Measurements from ENCODE around the gene AKR1E2.

Gene AKR1E2

GRCh38 chr10:4847561-4848355 is 21.8 kb downstream of the AKR1E2 start:
- peak; percentile 81 for DNase-seq

- DNase-seq = no peak
These were observed 22.5 kb downstream of the AKR1E2 start for GRCh38 chr10:4848356-4849041.

DNA sequence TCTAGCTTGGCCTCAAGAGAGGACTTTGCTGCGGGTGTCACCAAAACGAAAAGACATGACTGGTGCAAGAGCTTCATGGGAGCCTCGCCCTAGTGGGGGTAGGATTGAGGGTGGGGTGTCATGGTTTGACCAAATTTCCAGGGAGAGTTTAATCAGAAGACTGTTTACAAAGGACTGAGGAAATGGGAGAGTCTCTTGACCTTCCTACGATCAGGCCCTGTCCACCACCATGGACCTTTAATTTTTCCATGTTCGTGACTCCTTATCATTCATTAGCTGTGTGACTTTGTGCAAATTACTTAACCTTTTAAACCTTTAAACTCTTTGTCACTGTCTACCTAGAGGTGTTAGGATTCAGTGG is 23.0 kb downstream of the AKR1E2 start:
- no peak for DNase-seq

DNA sequence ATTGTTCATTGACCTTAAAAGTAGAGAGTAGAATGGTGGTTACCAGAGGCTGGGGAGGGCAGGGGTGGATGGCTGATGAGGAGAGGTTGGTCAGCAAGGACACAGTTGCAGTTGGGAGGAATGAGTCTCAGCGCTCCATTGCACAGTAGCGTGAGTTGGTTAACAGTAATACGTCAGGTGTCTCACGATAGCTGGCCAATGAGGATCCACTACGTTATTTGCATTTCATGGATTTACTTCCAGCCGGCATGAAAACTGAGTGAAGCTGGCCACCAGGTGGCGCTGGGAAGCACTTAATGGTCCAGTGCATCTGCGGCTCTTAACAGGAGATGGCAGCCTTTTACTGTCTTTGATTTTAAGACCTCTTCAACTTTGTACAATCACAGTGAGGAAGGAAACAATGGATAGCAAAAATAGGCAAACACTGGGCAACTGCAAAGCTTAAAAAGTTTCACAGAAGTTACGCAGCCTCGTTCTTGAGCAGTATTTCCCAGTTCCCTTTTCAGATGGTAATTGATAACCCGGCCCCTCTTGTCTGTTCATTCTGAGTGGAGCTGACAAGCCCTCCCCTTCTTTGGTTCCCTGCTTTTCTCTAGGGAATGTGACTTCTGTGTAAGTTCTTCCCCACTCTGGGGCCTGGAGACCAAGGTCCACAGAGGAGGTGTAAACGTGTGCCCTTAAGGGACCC is 23.7 kb downstream of the AKR1E2 start:
- DNase-seq = peak; percentile 90

- no peak for DNase-seq
These were observed 24.4 kb downstream of the AKR1E2 start for GRCh38 chr10:4850397-4850796.

DNA sequence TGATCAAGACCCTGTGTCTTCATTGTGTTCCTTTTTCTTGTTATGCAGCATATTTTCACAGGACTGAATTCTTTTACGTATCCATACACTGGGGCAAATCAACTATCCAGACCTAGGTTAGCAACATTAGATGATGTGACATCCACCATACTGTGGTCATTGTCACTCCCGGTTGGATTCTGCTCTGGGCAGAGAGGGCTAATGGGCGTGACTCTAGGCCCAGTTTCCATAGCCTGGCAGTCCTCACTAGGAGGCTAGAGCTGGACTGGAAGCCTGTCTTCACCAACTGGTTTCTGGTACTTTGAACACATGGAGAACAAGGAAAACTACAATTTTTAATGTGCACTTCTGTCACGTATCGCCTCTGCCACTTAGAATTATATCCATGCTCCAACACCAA is 25.2 kb downstream of the AKR1E2 start:
- no peak for DNase-seq

GRCh38 chr10:4851846-4852245 is 25.8 kb downstream of the AKR1E2 start:
- no peak for DNase-seq

DNA sequence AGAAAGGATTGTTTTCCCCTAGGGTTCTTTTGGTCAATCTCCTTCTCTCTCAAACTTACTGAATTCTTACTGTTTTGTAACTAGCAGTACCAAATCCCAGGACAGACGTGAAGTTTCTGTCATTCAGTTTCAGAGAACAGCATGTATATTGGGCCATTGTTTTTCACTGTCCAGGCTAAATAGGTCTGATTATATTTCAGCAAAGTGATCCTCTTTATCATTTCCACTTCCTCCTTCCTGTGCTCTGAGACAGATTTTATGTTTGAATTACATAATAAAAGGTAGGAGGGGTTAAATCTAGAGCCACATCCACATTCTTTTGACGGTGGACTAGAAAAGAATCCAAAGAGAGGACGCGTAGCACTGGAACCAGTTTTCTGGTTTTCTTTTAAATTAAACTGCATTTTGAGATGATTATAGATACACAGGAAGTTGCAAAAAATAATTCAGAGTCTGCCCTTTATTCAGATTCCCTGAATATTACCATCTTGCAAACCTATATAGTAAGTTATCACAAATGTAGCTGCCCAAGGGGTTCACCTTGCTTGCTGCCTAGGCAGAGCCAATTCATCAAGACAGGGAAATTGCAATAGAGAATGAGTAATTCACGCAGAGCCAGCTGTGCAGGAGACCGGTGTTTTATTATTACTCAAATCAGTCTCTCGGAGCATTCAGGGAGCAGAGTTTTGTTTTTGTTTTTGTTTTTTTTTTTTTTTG is 40.1 kb downstream of the AKR1E2 start:
- no peak for DNase-seq

DNA sequence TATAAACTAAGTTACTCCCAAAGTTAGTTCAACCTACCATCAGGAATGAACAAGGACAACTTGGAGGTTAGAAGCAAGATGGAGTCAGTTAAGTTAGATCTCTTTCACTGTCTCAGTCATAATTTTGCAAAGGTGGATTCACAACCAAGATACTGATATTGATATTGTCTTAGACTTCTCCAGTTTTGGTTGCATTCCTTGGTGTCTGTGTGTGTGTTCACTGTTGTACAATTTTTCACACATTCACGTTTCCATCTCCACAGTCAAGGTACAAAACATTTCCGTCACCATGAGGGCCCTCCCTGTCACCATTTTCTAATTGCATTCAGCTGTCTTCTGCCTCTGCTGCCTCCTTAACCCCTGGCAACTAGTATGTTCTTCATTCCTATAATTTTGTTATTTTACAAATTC is 41.1 kb downstream of the AKR1E2 start:
- DNase-seq = no peak

DNA sequence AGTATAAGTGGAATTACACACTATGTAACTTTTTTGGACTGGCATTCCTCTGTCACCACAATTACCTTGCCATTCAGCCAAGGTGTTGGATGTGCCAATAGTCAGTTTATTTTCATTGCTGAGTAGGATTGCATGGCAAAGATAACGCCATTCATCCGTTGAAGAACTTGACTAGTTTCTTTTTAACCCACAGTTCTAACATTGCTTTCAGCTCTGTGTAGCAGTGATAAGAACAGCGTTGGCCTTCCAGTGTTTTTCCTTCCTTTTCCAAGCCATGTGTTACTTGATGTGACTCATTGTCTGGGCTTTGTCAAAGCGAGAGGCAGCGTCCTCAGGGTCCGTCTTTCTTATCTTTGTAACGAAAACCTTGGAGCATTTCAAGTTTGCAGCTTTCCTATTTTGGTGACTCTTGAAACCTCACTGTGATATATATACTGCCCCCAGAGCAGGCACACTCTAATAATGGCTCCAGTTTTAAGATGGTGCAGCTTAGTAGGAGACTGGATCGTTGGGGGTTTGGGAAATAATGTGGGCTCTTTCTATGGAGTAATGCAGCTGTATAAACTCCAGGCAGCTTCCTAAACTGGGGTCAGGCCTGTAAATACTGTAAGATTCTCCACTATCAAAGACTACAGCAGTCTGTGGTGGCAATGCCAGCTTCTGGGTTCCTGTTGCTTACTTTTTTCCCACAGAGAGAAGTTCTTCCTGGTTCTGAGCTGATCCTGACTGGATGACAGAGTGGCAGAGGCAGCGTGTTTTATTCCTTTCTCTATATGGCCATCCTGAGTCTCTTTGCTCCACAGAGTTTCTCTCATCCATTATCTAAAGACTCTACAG is 41.7 kb downstream of the AKR1E2 start:
- no peak for DNase-seq

DNA sequence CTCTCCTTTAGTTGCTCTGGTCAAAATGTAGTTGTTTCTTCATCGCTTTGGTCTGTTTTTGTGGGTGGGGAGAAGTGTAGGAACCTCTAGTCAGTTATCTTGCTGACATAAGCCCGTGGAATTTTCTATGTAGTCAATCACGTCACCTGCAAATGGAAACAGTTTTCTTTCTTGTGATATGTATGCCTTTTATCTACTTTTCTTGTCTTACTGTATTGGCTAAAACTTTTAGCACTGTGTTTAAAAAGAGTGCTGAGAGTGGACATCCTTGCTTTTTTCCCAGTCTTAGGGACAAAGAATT is 42.3 kb downstream of the AKR1E2 start:
- no peak for DNase-seq

GRCh38 chr10:4882704-4883078 is 56.7 kb downstream of the AKR1E2 start:
- no peak for DNase-seq

GRCh38 chr10:4883079-4883739 is 57.2 kb downstream of the AKR1E2 start:
- DNase-seq = peak; percentile 23

- no peak for DNase-seq
These were observed 59.2 kb downstream of the AKR1E2 start for GRCh38 chr10:4885162-4885561.

- DNase-seq = no peak
These were observed 61.5 kb downstream of the AKR1E2 start for GRCh38 chr10:4887501-4887900.

DNA sequence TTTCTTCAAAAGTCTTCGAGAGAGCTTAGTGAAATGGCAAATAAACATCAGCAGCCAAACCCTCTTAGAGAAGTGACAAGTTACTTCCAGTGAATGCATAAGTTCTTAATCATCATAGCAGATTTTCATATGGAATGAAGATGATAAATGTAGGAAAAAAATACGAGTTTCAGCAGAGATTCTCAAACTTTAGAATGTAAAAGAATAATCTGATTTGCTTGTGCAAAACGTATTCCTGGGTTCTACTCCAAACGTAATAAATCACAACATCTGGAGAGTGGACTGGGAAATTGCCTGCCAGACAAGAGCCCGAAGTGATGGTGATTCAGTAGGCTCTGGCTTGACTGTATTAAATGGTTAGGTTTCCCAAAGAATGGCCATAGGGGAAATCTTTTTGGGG is 62.2 kb downstream of the AKR1E2 start:
- no peak for DNase-seq

GRCh38 chr10:4889959-4890358 is 64.0 kb downstream of the AKR1E2 start:
- DNase-seq = no peak

DNA sequence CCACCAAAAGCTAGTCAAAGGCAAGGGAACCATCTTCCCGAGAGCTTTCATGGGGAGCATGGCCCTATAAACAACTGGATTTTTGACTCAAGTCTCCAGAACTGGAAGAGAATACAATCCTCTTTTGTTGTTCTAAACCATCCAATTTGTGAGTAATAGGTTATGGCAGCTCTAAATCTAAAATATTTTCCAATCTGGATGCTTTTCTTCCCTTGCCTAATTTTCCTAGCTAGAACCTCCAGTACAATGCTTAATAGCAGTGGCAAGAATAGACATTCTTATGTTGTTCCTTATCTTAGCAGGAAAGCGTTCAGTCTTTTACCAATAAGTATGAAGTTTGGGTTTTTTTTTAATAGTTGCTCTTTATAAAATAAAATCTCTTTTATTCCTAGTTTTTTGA is 66.7 kb downstream of the AKR1E2 start:
- no peak for DNase-seq

DNA sequence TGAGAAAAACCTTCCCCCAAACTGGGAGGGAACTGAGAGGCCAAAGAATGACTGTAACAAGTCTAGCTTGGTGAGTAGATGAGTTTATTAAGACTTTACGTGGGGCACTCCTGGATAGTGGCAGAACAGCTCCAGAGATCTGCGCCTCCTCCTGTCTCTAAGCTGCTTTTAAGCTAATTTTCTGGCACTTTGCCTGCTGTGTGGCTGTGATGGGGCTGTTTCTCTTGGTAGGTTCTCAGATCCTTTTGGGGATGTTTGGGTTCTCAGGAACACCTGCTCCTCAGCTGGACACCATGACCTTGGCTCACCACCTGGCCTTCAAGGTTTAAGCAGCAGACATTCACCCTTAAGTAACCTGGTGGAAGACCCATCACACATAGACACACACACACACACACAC is 68.3 kb downstream of the AKR1E2 start:
- no peak for DNase-seq
